Dermis microvascular lymphatic vessel endothelial cell (primary cell): Measurements from ENCODE around the gene ADAMTS16. TPM values are rescaled to one million over a fixed set of nuclear protein-coding genes. Genes with fewer than 3 reads are reported as not detected.
A peak's percentile ranks its signal among the peaks of the same experiment; 100 is the strongest.

Source experiments
- DNase-seq, 2 donors: peaks; one replicate each; pipeline versions ENCODE4 v3.0.0 to v3.0.0-alpha.2; 2010; ENCODE audit warnings: low read depth in 2 of 2
- total RNA-seq: library from RNA; depleted of rRNA; stranded (reverse); fragments of >200 nt; gene quantifications from 2 replicates; pipeline ENCODE4 v1.2.1, GENCODE V29; 2014

ADAMTS16 gene
- total RNA-seq, 1 donor from 2014 or later: not detected

- no peak for DNase-seq
Observed at GRCh38 chr5:5235685-5236084, 95.6 kb downstream of the ADAMTS16 start.

GRCh38 chr5:5239191-5239590 is 99.1 kb downstream of the ADAMTS16 start:
- no peak for DNase-seq

- DNase-seq: no peak
Observed at GRCh38 chr5:5240234-5240633, 100.1 kb downstream of the ADAMTS16 start.

GRCh38 chr5:5242056-5242455 is 101.9 kb downstream of the ADAMTS16 start:
- DNase-seq: no peak

GRCh38 chr5:5246736-5247135 is 106.6 kb downstream of the ADAMTS16 start:
- DNase-seq: no peak

GRCh38 chr5:5250758-5251157 is 110.6 kb downstream of the ADAMTS16 start:
- no peak for DNase-seq

GRCh38 chr5:5252106-5252505 is 112.0 kb downstream of the ADAMTS16 start:
- no peak for DNase-seq

GRCh38 chr5:5257353-5257752 is 117.2 kb downstream of the ADAMTS16 start:
- no peak for DNase-seq

GRCh38 chr5:5258564-5258963 is 118.4 kb downstream of the ADAMTS16 start:
- no peak for DNase-seq

GRCh38 chr5:5264727-5265126 is 124.6 kb downstream of the ADAMTS16 start:
- no peak for DNase-seq

- no peak for DNase-seq
Observed at GRCh38 chr5:5266297-5266696, 126.2 kb downstream of the ADAMTS16 start.

GRCh38 chr5:5270161-5270560 is 130.0 kb downstream of the ADAMTS16 start:
- DNase-seq: no peak

- peak in 1 of 2 donors; percentile 4 for DNase-seq
Observed at GRCh38 chr5:5270958-5271785, 131.0 kb downstream of the ADAMTS16 start.

GRCh38 chr5:5271786-5272321 is 131.7 kb downstream of the ADAMTS16 start:
- DNase-seq: no peak

- no peak for DNase-seq
Observed at GRCh38 chr5:5273398-5273797, 133.3 kb downstream of the ADAMTS16 start.

GRCh38 chr5:5273976-5274375 is 133.8 kb downstream of the ADAMTS16 start:
- no peak for DNase-seq

- no peak for DNase-seq
Observed at GRCh38 chr5:5275211-5275610, 135.1 kb downstream of the ADAMTS16 start.

- no peak for DNase-seq
Observed at GRCh38 chr5:5276430-5276829, 136.3 kb downstream of the ADAMTS16 start.

- DNase-seq: no peak
Observed at GRCh38 chr5:5276951-5277517, 136.9 kb downstream of the ADAMTS16 start.

GRCh38 chr5:5278201-5278814 is 138.2 kb downstream of the ADAMTS16 start:
- DNase-seq: no peak

GRCh38 chr5:5278815-5279381 is 138.8 kb downstream of the ADAMTS16 start:
- DNase-seq: no peak

- no peak for DNase-seq
Observed at GRCh38 chr5:5285906-5286305, 145.8 kb downstream of the ADAMTS16 start.
